ENCODE data around the gene LRFN3. TPM values are rescaled to one million over a fixed set of nuclear protein-coding genes. Genes with fewer than 3 reads are reported as not detected.

LRFN3 gene
- total and polyA plus RNA-seq, 12 donors = 1.7 to 23.3 (median 13.8) TPM

DNA sequence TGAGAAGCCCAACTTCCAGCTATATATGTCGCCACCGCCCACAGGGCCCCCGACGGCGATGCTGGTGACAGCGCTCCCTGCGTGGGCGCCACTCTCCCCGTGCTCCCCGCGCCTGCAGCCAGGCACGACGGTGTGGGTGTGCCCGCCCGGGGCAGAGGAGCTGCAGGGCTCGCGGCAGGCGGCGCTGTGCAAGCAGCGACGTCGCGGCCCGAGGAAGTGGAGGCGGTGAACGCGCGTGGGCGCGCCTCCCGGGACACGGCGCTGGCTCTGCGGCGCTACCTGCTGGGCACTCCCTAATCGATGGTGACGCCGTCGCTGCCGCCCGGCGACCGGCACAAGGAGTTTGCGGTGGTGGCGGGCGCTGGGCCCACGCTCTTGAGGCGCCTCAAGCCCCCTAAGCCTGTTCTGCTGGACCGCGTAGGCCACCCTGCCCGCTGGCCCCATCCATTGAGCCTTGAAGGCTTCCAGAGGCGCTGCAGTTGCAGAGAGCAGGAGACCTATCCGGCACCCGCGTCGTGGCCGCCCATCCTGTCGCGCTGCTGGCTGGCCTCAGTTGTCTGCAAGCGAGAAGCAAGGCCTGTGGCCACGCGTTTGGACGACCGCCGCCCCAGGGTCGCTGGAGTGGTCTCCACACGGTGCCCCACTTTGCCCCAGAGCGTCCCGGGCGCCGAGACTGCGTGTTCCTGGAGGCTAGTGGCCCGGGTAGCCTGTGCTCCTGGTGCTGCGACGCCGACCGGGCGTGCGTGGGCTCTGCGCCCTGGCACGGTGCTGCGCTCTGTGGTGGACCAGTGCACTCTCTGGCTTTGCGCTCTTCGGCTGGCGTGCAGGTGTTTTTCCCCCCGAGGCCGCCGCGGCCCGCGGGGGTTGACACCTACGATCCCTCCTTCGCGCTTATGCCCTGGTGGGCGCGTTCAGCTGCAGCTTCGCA, 23.1 kb downstream of the LRFN3 start:
- intact Hi-C loops (cut with DNase I) = no loop called here
- DNase-seq = peak in 1 of 7 donors; percentile 15
- Histone ChIP-seq H3K9me3 (replicated peaks in 1 of 3) (no peaks in the 10 kb centered on the region), H3K27ac (no peak overlapping the region), H3K36me3 (replicated peaks in 1 of 2) (no peaks in the 10 kb centered on the region), H3K4me1 (replicated peaks in 1 of 2) (peaks cover 0 to 8% of the 10 kb centered on the region in 2 donors), H3K4me3 (no peak overlapping the region), H3K27me3 (peaks cover 25% of the 10 kb centered on the region)
- 5 to 14% (median 10%) methylated on average over 13 to 97 of the region's 97 CpGs for WGBS, 4 donors
- TF ChIP-seq POLR2A (IDR thresholded peaks at IDR 0.05) = no peak
- TF ChIP-seq, protein P1, sequence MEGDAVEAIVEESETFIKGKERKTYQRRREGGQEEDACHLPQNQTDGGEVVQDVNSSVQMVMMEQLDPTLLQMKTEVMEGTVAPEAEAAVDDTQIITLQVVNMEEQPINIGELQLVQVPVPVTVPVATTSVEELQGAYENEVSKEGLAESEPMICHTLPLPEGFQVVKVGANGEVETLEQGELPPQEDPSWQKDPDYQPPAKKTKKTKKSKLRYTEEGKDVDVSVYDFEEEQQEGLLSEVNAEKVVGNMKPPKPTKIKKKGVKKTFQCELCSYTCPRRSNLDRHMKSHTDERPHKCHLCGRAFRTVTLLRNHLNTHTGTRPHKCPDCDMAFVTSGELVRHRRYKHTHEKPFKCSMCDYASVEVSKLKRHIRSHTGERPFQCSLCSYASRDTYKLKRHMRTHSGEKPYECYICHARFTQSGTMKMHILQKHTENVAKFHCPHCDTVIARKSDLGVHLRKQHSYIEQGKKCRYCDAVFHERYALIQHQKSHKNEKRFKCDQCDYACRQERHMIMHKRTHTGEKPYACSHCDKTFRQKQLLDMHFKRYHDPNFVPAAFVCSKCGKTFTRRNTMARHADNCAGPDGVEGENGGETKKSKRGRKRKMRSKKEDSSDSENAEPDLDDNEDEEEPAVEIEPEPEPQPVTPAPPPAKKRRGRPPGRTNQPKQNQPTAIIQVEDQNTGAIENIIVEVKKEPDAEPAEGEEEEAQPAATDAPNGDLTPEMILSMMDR (IDR thresholded peaks at IDR 0.05) = peak in 2 of 6 experiments; percentile 8 to 24

DNA sequence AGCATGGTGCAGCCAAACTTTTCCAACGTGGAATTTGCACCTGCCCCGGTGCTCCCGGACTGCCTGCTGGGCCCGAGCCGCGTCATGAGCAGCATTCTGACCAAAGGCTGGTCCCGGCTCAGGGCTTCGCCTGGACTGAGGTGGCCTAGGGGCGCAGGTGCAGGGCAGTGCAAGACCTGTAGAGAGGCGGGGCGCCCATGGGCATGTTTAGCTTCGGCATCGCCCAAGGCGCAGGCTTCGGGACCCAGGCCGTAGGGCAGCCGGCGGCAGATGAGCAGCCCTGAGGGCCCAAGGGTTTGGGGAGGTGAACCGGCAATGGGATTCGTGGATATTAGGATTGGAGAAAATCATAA, 23.8 kb downstream of the LRFN3 start:
- Histone ChIP-seq H3K9me3 (replicated peaks in 1 of 3) (no peaks in the 10 kb centered on the region), H3K27me3 (peaks cover 25% of the 10 kb centered on the region), H3K27ac (no peak overlapping the region), H3K4me1 (replicated peaks in 1 of 2) (peaks cover 0 to 8% of the 10 kb centered on the region in 2 donors), H3K36me3 (replicated peaks in 1 of 2) (no peaks in the 10 kb centered on the region), H3K4me3 (no peak overlapping the region)
- DNase-seq = no peak
- intact Hi-C loops (cut with DNase I) = no loop called here
- 17 to 44% (median 39%) methylated on average over 9 to 20 of the region's 20 CpGs for WGBS, 4 donors
- TF ChIP-seq, protein P1 (IDR thresholded peaks at IDR 0.05) = no peak
- no peak for TF ChIP-seq POLR2A (IDR thresholded peaks at IDR 0.05)

DNA sequence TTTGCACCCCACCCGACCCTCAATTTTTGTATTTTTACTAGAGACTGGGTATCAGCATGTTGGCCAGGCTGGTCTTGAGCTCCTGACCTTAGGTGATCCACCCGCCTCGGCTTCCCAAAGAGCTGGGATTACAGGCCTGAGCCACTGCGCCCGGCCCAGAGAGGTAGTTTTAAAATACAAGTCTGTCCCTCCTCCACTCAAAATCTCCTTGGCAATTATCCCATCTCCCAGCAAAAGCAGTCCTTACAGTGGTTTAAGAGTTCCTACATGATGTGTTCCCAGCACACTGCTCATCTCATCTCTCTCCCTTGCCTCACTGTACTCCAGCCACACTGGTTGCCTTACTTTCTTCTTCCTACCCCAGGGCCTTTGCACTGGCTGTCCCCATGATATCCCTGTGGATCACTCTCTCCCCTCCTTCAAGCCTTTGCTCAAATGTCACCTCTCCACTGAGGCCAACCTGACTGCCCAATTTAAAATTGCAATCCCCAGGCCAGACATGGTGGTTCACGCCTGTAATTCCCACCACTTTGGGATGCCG, 24.3 kb downstream of the LRFN3 start:
- Histone ChIP-seq H3K4me3 (no peak overlapping the region), H3K4me1 (replicated peaks in 1 of 2) (peaks cover 0 to 8% of the 10 kb centered on the region in 2 donors), H3K9me3 (replicated peaks in 1 of 3) (no peaks in the 10 kb centered on the region), H3K27me3 (peaks cover 25% of the 10 kb centered on the region), H3K36me3 (replicated peaks in 1 of 2) (no peaks in the 10 kb centered on the region), H3K27ac (no peak overlapping the region)
- intact Hi-C loops (cut with DNase I) = no loop called here
- 75 to 85% (median 81%) methylated on average over 7 of the region's 7 CpGs for WGBS, 4 donors
- no peak for TF ChIP-seq POLR2A (IDR thresholded peaks at IDR 0.05)
- TF ChIP-seq, protein P1 (IDR thresholded peaks at IDR 0.05) = no peak
- no peak for DNase-seq

DNA sequence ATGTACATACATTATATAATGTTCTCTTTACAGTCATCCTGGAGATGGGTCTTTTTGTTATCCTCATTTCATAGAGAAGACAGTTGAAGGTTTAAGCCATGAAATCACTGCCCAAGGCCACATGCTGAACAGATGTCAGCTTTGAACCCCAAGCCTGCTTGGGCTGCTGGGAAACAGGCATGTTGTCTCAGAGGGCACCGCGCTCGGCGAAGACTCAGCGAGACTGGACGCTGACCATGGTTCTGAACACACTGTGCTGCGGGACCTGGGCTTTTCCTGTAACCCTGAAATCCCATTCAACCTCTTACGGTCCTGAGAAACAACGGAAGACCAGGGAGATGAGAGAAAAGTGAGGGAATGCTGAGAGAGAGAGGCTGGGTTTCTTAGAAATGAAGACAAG, 27.3 kb downstream of the LRFN3 start:
- intact Hi-C loops (cut with DNase I) = no loop called here
- WGBS, 4 donors = 0 to 8% (median 5%) methylated on average over 3 to 9 of the region's 9 CpGs

More for the DNA sequence above, 27.3 kb downstream of the LRFN3 start:
- Histone ChIP-seq H3K4me1 (replicated peaks in 1 of 2) (peaks cover 0 to 8% of the 10 kb centered on the region in 2 donors), H3K9me3 (replicated peaks in 1 of 3) (no peaks in the 10 kb centered on the region), H3K36me3 (replicated peaks in 1 of 2) (no peaks in the 10 kb centered on the region), H3K27ac (no peak overlapping the region), H3K4me3 (no peak overlapping the region), H3K27me3 (peaks cover 25% of the 10 kb centered on the region)
- DNase-seq = peak in 6 of 7 donors; percentile 35 to 63 (median 54)
- no peak for TF ChIP-seq POLR2A (IDR thresholded peaks at IDR 0.05)
- TF ChIP-seq, protein P1 (IDR thresholded peaks at IDR 0.05) = no peak

Data from adrenal gland (tissue), 12 donors.